Measurements from ENCODE around the gene TEP1. TPM values are rescaled to one million over a fixed set of nuclear protein-coding genes. Genes with fewer than 3 reads are reported as not detected.

TEP1 gene
- total and polyA plus RNA-seq, 10 of the 15 experiments (the other 5 are each of a cell fraction or from before 2014, with no cell fraction given) = 3.3 to 29.7 (median 16.8) TPM

- TF ChIP-seq RAD51 (IDR thresholded peaks at IDR 0.05) = no peak
Observed at GRCh38 chr14:20384886-20385285, 28.4 kb downstream of the TEP1 start (continued).

- FAIRE-seq = no peak
- Histone ChIP-seq H3K27ac (ENCODE audit: control insufficient read depth, insufficient read depth) (no peak overlapping the region), H3K36me3 (ENCODE audit: control insufficient read depth in 2 of 2, insufficient read depth in 2 of 2, low read length in 1 of 2) (peaks cover 43 to 46% of the 10 kb centered on the region in 2 experiments), H3K4me2 (ENCODE audit: control insufficient read depth, insufficient read depth) (no peak overlapping the region), H3K4me3 (no peak overlapping the region), H4K20me1 (ENCODE audit: control insufficient read depth, insufficient read depth) (no peaks in the 10 kb centered on the region), H3K4me1 (ENCODE audit: control insufficient read depth, insufficient read depth, low read length) (0 out of 2 replicates have a peak, but pooled peaks cover 3% of the 10 kb centered on the region), H3K9me3 (replicated peaks; ENCODE audit: control insufficient read depth, insufficient read depth, low read length) (no peaks in the 10 kb centered on the region), H3K27me3 (replicated peaks in 1 of 2; ENCODE audit: control insufficient read depth in 2 of 2, insufficient read depth in 2 of 2, low read length in 1 of 2) (no peaks in the 10 kb centered on the region), H3K9ac (ENCODE audit: control insufficient read depth, insufficient read depth, low read length) (no peak overlapping the region), H3K79me2 (ENCODE audit: control insufficient read depth, insufficient read depth, low read length) (no peaks in the 10 kb centered on the region), H2AFZ (ENCODE audit: control insufficient read depth, low read depth, low read length) (no peak overlapping the region)
- ChIA-PET SMC1A (ENCODE audit: uncharacterized antibody, unreplicated experiment) (interaction anchor here (1.6 kb wide), 1 partner anchor 28 kb away, joined by 3 read pairs; no protein-coding TSS in a partner anchor), CTCF (interaction anchor here (0.6 to 1.5 kb wide), 3 partner anchors 12 to 1610 kb away, joined by 3 to 4 read pairs (median 4); no protein-coding TSS in a partner anchor), RAD21 (ENCODE audit: unreplicated experiment) (no interaction called here), POLR2A (no interaction called here)
- TF ChIP-seq ZNF24 (IDR thresholded peaks at IDR 0.05) (no peak), ZNF274 (IDR thresholded peaks at IDR 0.05; ENCODE audit: insufficient read depth, insufficient read length) (no peak), IKZF2 (IDR thresholded peaks at IDR 0.05) (no peak), BMI1 (IDR thresholded peaks at IDR 0.05; ENCODE audit: borderline replicate concordance) (no peak), PAX8 (IDR thresholded peaks at IDR 0.05) (no peak), SUPT20H (IDR thresholded peaks at IDR 0.05; ENCODE audit: borderline replicate concordance, control insufficient read depth, low read depth, low read length) (no peak), MYC (IDR thresholded peaks at IDR 0.05; ENCODE audit: insufficient read depth, insufficient read length, insufficient replicate concordance, low read length, severe bottlenecking) (no peak), KAT2A (conservative IDR thresholded peaks at IDR 0.05; ENCODE audit: control insufficient read depth, low read depth, low read length) (no peak), PBX3 (IDR thresholded peaks at IDR 0.05; ENCODE audit: insufficient replicate concordance, low read depth, low read length) (no peak), BCL11A (IDR thresholded peaks at IDR 0.05; ENCODE audit: low read depth, low read length) (no peak), FOS (IDR thresholded peaks at IDR 0.05; ENCODE audit: borderline replicate concordance, extremely low read depth, insufficient read length) (no peak)
- in situ Hi-C loops (cut with MboI) (no loop called here), intact Hi-C loops (cut with micrococcal nuclease; ENCODE audit: unreplicated experiment) (no loop called here)
- DNase-seq (ENCODE audit: low read depth, low spot score) = no peak
- 97% methylated on average over 7 of the region's 7 CpGs for WGBS (ENCODE audit: insufficient coverage, insufficient replicate concordance, low lambda C conversion rate, missing lambda C conversion rate)
- ATAC-seq = no peak
- no TSS peak for BruUV-seq (replicated peaks)
Observed at GRCh38 chr14:20384321-20384720, 29.0 kb downstream of the TEP1 start.
